HuH-7 (cell line): ENCODE data around the gene WRNIP1.

Source experiments
- DNase-seq: peaks from one replicate; pipeline ENCODE4 v3.0.0; 2011; ENCODE audit warnings: low spot score

Gene WRNIP1

DNA sequence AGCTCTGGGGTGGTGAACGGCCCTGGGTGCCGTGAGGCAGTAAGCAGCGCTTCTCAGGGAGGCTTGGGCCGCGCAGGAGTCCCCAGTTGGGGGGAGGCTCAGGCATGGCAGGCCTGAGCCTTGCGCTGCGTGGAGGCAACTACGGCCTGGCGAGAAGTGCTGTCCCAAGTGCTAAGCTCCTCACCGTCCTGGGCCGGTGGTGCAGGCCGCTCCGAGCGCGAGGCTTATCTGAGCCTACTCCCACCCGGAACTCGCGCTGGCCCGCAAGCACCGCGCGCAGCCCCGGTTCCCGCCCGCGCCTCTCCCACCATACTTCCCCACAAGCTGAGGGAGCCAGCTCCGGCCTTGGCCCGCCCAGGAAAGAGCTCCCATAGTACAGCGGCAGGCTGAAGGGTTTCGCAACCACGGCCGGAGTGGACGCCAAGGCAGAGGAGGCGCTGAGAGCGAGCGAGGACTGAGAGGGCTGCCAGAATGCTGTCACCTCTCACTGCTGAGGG lies 1.8 kb upstream of the WRNIP1 start:
- no peak for DNase-seq

DNA sequence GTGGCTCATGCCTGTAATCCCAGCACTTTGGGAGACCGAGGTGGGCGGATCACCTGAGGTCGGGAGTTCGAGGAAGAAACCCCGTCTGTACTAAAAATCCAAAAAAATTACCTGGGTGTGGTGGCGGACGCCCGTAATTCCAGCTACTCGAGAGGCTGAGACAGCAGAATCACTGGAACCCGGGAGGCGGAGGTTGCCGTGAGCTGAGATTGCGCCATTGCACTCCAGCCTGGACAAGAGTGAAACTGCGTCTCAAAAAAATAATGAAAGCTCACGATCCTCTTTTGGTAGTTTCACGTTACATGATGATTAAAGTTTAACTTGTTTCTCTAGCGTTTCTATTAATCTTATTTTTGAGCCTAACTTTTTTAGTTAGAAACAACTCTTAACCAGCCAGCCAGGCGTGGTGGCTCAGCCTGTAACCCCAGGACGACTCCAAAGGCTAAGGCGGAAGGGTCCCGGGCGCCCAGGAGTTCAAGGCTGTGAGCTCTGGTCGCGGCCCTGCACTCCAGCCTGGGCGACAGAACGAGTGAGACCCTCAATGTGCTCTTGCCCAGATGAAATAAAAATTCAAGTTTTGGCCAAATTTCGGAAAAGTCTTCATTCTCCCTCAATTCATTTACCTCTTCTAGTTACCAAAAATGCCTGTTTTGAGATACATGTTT lies 1.2 kb upstream of the WRNIP1 start:
- DNase-seq = no peak

DNA sequence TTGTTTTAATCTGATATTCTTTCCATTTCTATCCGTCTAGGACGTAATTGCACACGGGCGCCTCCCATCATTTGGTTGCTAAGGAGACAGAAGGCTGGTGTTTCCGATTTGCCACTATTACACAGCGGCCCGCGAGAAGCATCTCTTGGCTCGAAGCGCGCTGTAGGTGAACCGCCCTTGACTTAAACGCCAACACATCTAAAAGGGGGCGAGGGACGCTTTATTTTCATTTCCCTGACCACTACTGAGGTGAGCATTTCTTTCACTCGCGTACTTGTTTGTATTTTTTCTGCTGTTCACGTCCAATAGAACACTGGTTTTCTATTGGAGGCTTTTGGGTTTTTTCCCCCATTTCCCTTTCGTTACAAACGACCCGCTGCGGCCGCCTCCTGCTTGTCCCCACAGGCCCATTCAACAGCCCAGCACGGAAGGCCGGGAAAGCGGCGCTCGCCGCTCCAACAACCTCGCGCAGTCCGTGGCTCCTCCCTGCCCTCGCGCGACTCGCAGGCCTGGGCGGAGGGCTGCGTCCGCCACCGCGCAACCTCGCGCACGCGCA lies 505 bp upstream of the WRNIP1 start:
- DNase-seq = no peak

DNA sequence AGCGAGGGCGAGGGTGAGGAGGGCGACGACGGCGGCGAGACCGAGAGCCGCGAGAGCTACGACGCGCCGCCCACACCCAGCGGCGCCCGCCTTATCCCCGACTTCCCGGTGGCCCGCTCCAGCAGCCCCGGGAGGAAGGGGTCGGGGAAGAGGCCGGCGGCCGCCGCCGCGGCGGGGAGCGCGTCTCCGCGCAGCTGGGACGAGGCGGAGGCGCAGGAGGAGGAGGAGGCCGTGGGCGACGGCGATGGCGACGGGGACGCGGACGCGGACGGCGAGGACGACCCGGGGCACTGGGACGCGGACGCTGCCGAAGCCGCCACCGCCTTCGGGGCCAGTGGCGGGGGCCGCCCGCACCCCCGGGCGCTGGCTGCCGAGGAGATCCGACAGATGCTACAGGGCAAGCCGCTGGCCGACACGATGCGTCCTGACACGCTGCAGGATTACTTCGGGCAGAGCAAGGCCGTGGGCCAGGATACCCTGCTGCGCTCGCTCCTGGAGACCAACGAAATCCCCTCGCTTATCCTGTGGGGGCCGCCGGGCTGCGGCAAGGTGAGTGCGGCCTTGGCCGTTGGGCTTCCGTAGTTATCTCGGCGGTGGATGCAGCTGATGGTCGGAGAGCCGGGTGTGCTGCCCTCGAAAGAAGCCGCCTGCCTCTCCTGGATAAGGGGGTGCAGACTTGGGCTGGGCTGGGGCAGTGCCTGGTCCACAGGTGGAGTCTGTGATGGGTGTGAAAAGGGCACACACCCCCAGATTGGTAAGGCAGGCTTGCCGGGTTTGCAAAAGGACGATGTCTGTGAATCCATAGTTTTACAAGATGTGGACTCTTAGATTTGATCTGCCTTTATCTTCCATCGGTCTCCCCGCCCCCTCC lies 938 bp downstream of the WRNIP1 start:
- no peak for DNase-seq

GRCh38 chr6:2766767-2767656 lies 1.8 kb downstream of the WRNIP1 start:
- no peak for DNase-seq

- no peak for DNase-seq
Measured at GRCh38 chr6:2767657-2768524, 2.7 kb downstream of the WRNIP1 start.

DNA sequence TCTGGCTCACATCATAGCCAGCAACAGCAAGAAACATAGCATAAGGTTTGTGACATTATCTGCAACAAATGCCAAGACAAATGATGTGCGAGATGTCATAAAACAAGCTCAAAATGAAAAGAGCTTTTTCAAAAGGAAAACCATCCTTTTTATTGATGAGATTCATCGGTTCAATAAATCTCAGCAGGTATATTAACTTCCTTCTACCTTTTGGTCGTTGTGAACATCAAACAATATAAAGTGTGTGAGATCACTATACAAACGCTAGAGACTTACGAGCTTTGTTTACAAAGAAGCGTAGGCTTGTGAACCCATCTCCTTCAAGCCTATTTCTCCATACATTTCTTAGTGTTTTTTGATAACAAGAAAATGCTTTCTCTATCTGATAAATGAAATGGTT lies 3.5 kb downstream of the WRNIP1 start:
- no peak for DNase-seq

- no peak for DNase-seq
Measured at GRCh38 chr6:2770171-2770570, 5.0 kb downstream of the WRNIP1 start.

DNA sequence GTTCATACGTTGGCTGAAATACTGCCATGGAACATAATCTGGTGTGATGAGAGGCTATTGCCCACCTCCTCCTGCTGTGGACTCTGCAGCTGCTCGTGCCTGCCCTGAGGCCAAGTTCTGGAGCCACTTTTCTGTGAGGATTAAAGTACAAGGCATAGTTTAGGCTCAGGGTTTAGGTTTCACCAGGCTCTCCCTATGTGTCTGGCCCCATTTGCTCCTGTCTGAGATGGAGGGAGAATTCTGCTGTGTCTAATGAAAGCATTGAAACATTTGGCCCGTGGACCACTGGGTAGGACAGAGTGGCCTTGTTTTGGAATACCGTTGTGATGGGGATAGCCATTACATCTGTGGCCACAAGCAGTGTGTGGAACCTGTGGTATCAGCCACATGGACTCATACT lies 5.9 kb downstream of the WRNIP1 start:
- DNase-seq = no peak

DNA sequence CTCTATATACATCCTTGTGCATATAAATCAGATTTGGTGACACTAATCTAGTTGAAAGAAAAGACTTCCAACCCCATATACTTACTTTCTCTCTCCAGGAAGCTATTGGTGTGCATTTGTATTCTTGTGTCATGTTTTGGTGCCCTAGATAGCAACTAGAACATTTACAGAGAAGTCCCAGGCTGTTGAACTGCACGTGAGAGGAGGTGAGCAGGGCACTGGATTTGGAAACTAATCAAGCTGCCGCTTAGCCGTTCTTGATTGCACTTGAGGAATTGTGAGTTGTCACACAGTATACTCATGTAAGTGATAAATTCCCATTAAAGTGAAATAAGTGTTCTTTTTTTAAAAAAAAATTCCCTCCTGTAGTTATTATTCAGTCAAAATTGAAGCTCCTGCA lies 7.6 kb downstream of the WRNIP1 start:
- DNase-seq = no peak

DNA sequence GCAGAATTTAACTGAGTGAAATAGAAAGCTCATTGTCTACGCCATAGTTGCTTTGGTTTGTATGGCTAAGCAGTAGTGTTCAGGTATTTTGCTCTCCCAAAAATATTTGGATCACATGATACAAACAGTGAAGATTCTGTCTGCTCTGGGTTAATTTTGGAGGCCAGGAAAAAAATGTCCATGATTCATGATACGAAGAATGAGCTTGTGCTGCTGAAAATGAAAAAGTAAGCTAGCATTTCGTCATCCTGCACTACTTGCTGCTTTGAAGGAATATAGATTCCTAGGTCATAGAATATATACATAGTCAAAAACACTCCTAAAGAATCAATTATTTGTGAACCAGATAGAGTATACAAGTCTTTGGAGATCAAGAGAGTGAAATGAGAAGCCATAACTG lies 8.3 kb downstream of the WRNIP1 start:
- DNase-seq = no peak

- no peak for DNase-seq
Measured at GRCh38 chr6:2775003-2775402, 9.8 kb downstream of the WRNIP1 start.

- no peak for DNase-seq
Measured at GRCh38 chr6:2777249-2777648, 12.1 kb downstream of the WRNIP1 start.

GRCh38 chr6:2780102-2780737 lies 15.0 kb downstream of the WRNIP1 start:
- no peak for DNase-seq

- no peak for DNase-seq
Measured at GRCh38 chr6:2781685-2782355, 16.6 kb downstream of the WRNIP1 start.

GRCh38 chr6:2782356-2782708 lies 17.1 kb downstream of the WRNIP1 start:
- no peak for DNase-seq

DNA sequence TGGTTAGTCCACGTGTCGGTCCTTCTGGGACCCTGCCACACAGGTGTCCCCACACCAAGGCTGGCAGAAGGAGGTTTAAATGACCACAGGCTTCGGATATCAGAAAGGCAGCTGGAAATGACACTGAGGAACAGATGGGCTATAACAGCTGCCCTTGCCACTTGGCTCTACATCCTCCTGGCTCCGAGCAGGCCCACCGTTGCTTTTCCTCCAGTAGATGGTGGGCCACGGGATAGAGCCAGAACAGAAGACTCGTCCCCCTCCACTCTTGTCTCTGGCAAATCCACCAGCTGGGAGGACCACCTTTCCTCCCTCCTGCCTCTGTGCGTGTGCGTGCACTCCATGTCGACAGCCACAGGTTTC lies 17.6 kb downstream of the WRNIP1 start:
- DNase-seq = no peak

- no peak for DNase-seq
Measured at GRCh38 chr6:2783188-2783963, 18.2 kb downstream of the WRNIP1 start.

GRCh38 chr6:2784061-2784460 lies 18.9 kb downstream of the WRNIP1 start:
- no peak for DNase-seq
